Muscle layer of duodenum (tissue), 2 donors: Measurements from ENCODE around the gene SCML2.
"Not testable (repeated sequence)": the region's sequence is repeated elsewhere in the genome, so short reads cannot be mapped to it uniquely, and the experiment has no call there.

Experiments
- H3K27ac ChIP-seq: one replicate; pipeline ENCODE4 v1.7.0; 2013; ENCODE audit warnings: mild to moderate bottlenecking, low read length
- H3K27me3 ChIP-seq: one replicate; pipeline ENCODE4 v1.7.0; 2013; ENCODE audit warnings: low read depth, mild to moderate bottlenecking, control low read depth, low read length
- H3K36me3 ChIP-seq, 2 donors: one replicate each; pipeline ENCODE4 v1.7.0; 2013; ENCODE audit warnings: low read length in 2 of 2, control low read depth in 1 of 2, mild to moderate bottlenecking in 1 of 2; ENCODE audit not compliant: insufficient read depth in 2 of 2, control insufficient read depth in 1 of 2
- H3K4me1 ChIP-seq, 2 donors: one replicate each; pipeline ENCODE4 v1.7.0; 2013; ENCODE audit warnings: low read length in 2 of 2, mild to moderate bottlenecking in 2 of 2, control low read depth in 1 of 2, moderate library complexity in 1 of 2; ENCODE audit not compliant: insufficient read depth in 2 of 2, control insufficient read depth in 1 of 2
- H3K4me3 ChIP-seq, 2 donors: one replicate each; pipeline ENCODE4 v1.7.0; 2013; ENCODE audit warnings: low read length in 2 of 2, low read depth in 1 of 2, mild to moderate bottlenecking in 1 of 2
- H3K9me3 ChIP-seq, 2 donors: one replicate each; pipeline ENCODE4 v1.7.0; 2013; ENCODE audit warnings: low read length in 2 of 2, control low read depth in 1 of 2, mild to moderate bottlenecking in 1 of 2; ENCODE audit not compliant: control insufficient read depth in 1 of 2
- donor health status: healthy.

SCML2 gene

GRCh38 chrX:18354369-18355223, at the start of gene SCML2:
TSS of gene SCML2 (minus strand) at chrX:18354688. CDS start at chrX:18334071, 20,617 bp downstream.
- H3K36me3 ChIP-seq, result no peaks in the 10 kb centered on the region
- no peaks in the 10 kb centered on the region for H3K9me3 ChIP-seq
- H3K27ac ChIP-seq, result no peak within 1 kb of the TSS
- no peaks in the 10 kb centered on the region for H3K4me1 ChIP-seq
- H3K4me3 ChIP-seq, result peak within 1 kb of the TSS; percentile 56 to 73
- no peaks in the 10 kb centered on the region for H3K27me3 ChIP-seq

DNA sequence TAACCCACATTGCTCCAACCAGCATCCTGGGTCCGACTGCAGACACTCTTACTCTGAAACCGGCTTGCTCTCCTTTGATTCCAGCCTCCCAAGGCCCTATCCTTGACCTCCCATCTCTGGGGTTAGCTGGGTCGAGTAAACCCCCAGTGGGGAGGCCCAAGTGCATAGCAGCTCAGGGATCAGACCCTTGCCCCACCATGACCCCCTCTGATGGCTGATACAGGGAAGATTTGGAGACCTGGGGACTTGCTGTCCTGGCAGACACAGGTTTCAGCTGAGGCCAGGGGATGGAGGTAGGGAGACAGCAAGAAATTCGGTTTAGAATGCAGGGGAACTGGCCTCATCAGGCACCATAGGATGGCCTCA, 47.3 kb upstream of the SCML2 start:
- H3K36me3 ChIP-seq, result no peaks in the 10 kb centered on the region
- H3K9me3 ChIP-seq, result no peaks in the 10 kb centered on the region
- H3K27ac ChIP-seq, result no peak overlapping the region
- no peaks in the 10 kb centered on the region for H3K4me1 ChIP-seq
- no peaks in the 10 kb centered on the region for H3K27me3 ChIP-seq
- H3K4me3 ChIP-seq, result no peak overlapping the region

- Histone ChIP-seq H3K9me3 (no peaks in the 10 kb centered on the region), H3K4me1 (no peaks in the 10 kb centered on the region), H3K27ac (no peak overlapping the region), H3K36me3 (no peaks in the 10 kb centered on the region), H3K27me3 (no peaks in the 10 kb centered on the region), H3K4me3 (no peak overlapping the region)
These were observed 40.0 kb upstream of the SCML2 start for GRCh38 chrX:18394477-18394876.

DNA sequence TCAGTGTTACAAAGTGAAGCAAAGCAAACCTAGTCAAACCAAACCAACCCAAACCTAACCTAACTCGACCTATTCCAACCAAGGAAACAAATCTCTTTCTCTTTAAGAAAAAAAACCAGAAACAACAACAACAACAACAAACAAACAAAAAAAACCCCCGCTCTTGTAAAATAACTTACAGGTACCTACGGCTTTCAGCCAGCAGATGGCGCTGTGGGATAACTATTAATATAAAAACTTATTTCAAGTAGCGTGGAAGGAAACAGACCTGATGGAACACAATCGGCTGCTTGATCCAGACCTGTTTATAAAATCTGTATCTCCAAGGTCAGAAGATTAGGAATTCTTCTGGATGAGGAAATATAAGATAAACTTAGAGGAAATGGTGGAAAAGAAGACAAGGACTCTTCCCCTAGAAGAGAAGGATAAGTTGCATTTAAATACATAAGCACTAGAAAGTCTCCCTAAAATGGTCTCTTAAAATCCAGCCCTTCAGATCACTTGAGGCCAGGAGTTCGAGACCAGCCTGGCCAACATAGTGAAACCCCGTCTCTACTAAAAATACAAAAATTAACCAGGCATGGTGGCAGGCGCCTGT, 36.6 kb upstream of the SCML2 start:
- no peaks in the 10 kb centered on the region for H3K36me3 ChIP-seq
- no peaks in the 10 kb centered on the region for H3K27me3 ChIP-seq
- H3K27ac ChIP-seq, result no peak overlapping the region
- H3K9me3 ChIP-seq, result no peaks in the 10 kb centered on the region
- H3K4me1 ChIP-seq, result no peaks in the 10 kb centered on the region
- no peak overlapping the region for H3K4me3 ChIP-seq

GRCh38 chrX:18389966-18390365, 35.5 kb upstream of the SCML2 start:
- Histone ChIP-seq H3K36me3 (no peaks in the 10 kb centered on the region), H3K27me3 (no peaks in the 10 kb centered on the region), H3K27ac (no peak overlapping the region), H3K4me3 (no peak overlapping the region), H3K9me3 (no peaks in the 10 kb centered on the region), H3K4me1 (no peaks in the 10 kb centered on the region)

GRCh38 chrX:18377796-18378195, 23.3 kb upstream of the SCML2 start:
- no peaks in the 10 kb centered on the region for H3K36me3 ChIP-seq
- no peaks in the 10 kb centered on the region for H3K9me3 ChIP-seq
- no peaks in the 10 kb centered on the region for H3K27me3 ChIP-seq
- no peak overlapping the region for H3K4me3 ChIP-seq
- no peak overlapping the region for H3K27ac ChIP-seq
- no peaks in the 10 kb centered on the region for H3K4me1 ChIP-seq

- H3K4me3 ChIP-seq, H3K36me3 ChIP-seq, H3K9me3 ChIP-seq, H3K27me3 ChIP-seq, H3K4me1 ChIP-seq, H3K27ac ChIP-seq: not testable (repeated sequence)
These were observed 20.8 kb upstream of the SCML2 start for GRCh38 chrX:18375131-18375805.

- not testable (repeated sequence) for H3K36me3 ChIP-seq, H3K4me1 ChIP-seq, H3K4me3 ChIP-seq, H3K9me3 ChIP-seq, H3K27me3 ChIP-seq, H3K27ac ChIP-seq
These were observed 14.6 kb upstream of the SCML2 start for GRCh38 chrX:18369096-18369495.

GRCh38 chrX:18368402-18368801, 13.9 kb upstream of the SCML2 start:
- Histone ChIP-seq H3K27me3 (no peaks in the 10 kb centered on the region), H3K4me1 (no peaks in the 10 kb centered on the region), H3K36me3 (no peaks in the 10 kb centered on the region), H3K4me3 (no peak overlapping the region), H3K9me3 (no peaks in the 10 kb centered on the region), H3K27ac (no peak overlapping the region)

DNA sequence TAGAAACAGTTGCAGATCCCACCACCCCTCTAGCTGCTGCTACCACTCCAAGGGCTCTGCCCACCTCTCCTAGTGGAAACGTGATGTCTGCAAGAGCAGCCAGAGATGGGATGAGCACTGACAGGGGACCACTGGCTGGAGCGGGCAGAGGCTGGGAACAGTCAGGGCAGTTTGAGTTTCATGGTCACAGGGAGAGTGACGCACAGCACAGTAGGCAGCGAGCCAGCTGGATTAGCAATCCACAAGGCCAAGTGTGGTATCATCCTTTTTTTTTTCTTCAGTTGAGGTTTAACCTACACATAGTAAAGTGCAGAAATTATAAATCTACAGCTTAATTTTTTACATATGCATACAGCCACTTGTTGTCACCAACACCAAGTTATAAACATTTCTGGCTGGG, 6.4 kb upstream of the SCML2 start:
- Histone ChIP-seq H3K9me3 (no peaks in the 10 kb centered on the region), H3K27me3 (no peaks in the 10 kb centered on the region), H3K27ac (no peak overlapping the region), H3K36me3 (no peaks in the 10 kb centered on the region), H3K4me1 (no peaks in the 10 kb centered on the region), H3K4me3 (no peak overlapping the region)

GRCh38 chrX:18353931-18354368, 538 bp downstream of the SCML2 start:
- no peaks in the 10 kb centered on the region for H3K9me3 ChIP-seq
- no peak overlapping the region for H3K27ac ChIP-seq
- peak overlapping the region; percentile 52 to 73 for H3K4me3 ChIP-seq
- H3K4me1 ChIP-seq, result no peaks in the 10 kb centered on the region
- H3K27me3 ChIP-seq, result no peaks in the 10 kb centered on the region
- no peaks in the 10 kb centered on the region for H3K36me3 ChIP-seq
